Measurements from ENCODE around the gene ECHDC3.

The ECHDC3 gene

DNA sequence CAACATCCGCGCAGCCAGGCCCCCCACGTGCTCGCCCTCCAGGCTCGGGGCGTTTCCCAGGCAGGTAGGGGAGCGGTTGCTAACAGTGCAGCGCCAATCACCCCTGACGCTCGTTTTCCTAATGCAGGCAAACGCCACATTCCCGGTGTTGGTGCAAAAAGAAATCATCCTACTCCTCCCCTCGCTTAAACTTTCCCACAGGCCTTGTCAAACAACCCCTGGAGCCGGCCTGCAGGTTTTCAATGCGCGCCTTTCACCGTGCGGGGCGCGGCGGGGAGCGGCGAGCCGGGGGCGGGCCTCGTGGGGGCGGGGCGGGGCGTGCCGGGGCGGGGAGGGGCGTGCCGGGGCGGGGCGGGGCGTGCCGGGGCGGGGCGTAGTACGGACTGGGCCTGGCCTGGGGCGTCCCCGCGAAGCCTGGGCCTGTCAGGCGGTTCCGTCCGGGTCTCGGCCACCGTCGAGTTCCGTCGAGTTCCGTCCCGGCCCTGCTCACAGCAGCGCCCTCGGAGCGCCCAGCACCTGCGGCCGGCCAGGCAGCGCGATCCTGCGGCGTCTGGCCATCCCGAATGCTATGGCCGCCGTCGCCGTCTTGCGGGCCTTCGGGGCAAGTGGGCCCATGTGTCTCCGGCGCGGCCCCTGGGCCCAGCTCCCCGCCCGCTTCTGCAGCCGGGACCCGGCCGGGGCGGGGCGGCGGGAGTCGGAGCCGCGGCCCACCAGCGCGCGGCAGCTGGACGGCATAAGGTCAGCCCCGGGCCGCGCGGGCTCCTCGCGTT is at the start of gene ECHDC3:
Gene ECHDC3, plus strand, starts transcription at position 374 of the 770 bp plus-strand sequence. Its CDS starts 195 bp downstream, at position 569.
- TF ChIP-seq, protein P1, sequence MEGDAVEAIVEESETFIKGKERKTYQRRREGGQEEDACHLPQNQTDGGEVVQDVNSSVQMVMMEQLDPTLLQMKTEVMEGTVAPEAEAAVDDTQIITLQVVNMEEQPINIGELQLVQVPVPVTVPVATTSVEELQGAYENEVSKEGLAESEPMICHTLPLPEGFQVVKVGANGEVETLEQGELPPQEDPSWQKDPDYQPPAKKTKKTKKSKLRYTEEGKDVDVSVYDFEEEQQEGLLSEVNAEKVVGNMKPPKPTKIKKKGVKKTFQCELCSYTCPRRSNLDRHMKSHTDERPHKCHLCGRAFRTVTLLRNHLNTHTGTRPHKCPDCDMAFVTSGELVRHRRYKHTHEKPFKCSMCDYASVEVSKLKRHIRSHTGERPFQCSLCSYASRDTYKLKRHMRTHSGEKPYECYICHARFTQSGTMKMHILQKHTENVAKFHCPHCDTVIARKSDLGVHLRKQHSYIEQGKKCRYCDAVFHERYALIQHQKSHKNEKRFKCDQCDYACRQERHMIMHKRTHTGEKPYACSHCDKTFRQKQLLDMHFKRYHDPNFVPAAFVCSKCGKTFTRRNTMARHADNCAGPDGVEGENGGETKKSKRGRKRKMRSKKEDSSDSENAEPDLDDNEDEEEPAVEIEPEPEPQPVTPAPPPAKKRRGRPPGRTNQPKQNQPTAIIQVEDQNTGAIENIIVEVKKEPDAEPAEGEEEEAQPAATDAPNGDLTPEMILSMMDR (conservative IDR thresholded peaks at IDR 0.05): no peak
- H3K27ac ChIP-seq: peak within 1 kb of the TSS; percentile 23; the same call in 1 of the 2 replicates

DNA sequence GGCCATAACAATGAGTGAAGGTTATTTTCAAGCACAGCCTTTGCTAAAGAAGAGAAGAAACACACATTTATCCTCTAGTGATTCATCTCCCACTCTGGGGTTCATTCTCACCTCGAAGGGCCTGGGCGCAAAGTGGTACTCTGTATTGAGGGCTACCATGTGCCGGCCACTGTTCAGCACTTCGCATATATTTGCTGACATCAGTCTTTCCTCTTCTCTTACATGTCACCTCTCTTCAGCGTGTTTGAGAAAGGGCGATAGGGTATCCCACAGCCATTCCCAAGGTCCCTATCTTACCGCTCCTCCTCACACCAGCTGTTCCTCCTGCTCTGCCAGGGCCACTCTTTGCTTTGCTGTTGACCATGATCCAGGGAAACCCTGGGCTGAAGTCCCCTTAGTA is 48.8 kb upstream of the ECHDC3 start:
- H3K27ac ChIP-seq: no peak overlapping the region
- TF ChIP-seq, protein P1 (conservative IDR thresholded peaks at IDR 0.05): no peak

GRCh38 chr10:11695779-11696178 is 46.4 kb upstream of the ECHDC3 start:
- TF ChIP-seq, protein P1 (conservative IDR thresholded peaks at IDR 0.05): no peak

GRCh38 chr10:11697718-11698527 is 44.3 kb upstream of the ECHDC3 start:
- no peak overlapping the region for H3K27ac ChIP-seq
- TF ChIP-seq, protein P1 (conservative IDR thresholded peaks at IDR 0.05): no peak

More at GRCh38 chr10:11695779-11696178, 46.4 kb upstream of the ECHDC3 start:
- no peak overlapping the region for H3K27ac ChIP-seq

GRCh38 chr10:11698691-11699549 is 43.3 kb upstream of the ECHDC3 start:
- no peak overlapping the region for H3K27ac ChIP-seq
- TF ChIP-seq, protein P1 (conservative IDR thresholded peaks at IDR 0.05): no peak

DNA sequence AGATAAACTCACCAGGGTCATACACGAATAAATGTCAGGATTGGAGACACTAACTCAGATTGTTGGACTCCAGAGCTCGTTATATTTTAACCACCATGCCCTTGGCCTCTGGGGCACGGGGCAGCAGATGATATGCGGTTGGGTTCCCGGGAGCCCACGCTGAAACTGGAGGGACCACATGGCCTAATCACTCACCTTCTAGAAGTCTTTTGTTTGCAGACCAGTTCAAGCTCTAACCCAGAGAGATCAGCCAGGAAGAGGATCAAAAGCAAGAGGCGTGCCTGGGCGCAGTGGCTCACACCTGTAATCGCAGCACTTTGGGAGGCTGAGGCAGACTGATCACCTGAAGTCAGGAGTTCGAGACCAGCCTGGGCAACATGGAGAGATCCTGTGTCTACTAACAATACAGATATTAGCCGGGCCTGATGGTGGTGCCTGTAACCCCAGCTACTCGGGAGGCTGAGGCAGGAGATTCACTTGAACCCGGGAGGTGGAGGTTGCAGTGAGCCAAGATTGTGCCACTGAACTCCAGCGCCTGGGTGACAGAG is 42.6 kb upstream of the ECHDC3 start:
- TF ChIP-seq, protein P1 (conservative IDR thresholded peaks at IDR 0.05): no peak

More for the DNA sequence above, 42.6 kb upstream of the ECHDC3 start:
- no peak overlapping the region for H3K27ac ChIP-seq

Data from VCaP (cell line).